Stimulated activated CD4-positive, alpha-beta T cell treated with anti-CD3 and anti-CD28 coated beads, TNF-alpha, amount 100 ng/mL, for 24 hours (primary cell): ENCODE measurements around the gene RARB.

ENCODE experiments used
- DNase-seq, 3 experiments: peaks; one replicate each; pipeline ENCODE4 v3.0.0-alpha.2; 2020; ENCODE audit warnings: low read depth in 3 of 3

The RARB gene

DNA sequence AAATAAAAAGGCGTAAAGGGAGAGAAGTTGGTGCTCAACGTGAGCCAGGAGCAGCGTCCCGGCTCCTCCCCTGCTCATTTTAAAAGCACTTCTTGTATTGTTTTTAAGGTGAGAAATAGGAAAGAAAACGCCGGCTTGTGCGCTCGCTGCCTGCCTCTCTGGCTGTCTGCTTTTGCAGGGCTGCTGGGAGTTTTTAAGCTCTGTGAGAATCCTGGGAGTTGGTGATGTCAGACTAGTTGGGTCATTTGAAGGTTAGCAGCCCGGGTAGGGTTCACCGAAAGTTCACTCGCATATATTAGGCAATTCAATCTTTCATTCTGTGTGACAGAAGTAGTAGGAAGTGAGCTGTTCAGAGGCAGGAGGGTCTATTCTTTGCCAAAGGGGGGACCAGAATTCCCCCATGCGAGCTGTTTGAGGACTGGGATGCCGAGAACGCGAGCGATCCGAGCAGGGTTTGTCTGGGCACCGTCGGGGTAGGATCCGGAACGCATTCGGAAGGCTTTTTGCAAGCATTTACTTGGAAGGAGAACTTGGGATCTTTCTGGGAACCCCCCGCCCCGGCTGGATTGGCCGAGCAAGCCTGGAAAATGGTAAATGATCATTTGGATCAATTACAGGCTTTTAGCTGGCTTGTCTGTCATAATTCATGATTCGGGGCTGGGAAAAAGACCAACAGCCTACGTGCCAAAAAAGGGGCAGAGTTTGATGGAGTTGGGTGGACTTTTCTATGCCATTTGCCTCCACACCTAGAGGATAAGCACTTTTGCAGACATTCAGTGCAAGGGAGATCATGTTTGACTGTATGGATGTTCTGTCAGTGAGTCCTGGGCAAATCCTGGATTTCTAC lies at the start of gene RARB:
TSS of gene RARB (plus strand) at position 322 of the 847 bp plus-strand sequence. CDS start at position 791, 469 bp downstream.
- DNase-seq = no peak

DNA sequence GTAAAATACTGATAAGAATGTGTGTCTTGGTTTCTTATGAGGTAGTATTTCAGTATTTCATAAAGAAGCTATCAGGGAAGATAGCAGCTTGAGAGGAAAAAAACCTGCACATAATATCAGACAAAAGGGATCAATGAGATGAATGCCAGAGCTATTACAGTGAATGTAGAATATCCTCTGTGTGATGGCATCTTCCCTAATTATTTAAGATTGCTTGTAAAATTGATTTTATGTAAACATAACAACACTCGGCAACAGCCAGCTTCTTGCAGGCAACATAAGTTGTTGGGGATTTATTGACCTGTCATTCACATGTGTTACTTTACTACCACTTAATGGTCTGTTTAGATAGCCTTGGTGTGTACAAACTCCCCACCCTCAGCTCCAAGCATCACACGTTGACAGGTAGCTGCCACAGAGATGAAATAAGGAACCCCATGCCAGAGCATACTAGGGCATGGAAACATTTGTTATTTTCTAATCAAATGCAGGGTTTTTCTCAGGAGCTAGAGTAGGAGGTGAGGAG lies 49.2 kb upstream of the RARB start:
- DNase-seq = no peak

DNA sequence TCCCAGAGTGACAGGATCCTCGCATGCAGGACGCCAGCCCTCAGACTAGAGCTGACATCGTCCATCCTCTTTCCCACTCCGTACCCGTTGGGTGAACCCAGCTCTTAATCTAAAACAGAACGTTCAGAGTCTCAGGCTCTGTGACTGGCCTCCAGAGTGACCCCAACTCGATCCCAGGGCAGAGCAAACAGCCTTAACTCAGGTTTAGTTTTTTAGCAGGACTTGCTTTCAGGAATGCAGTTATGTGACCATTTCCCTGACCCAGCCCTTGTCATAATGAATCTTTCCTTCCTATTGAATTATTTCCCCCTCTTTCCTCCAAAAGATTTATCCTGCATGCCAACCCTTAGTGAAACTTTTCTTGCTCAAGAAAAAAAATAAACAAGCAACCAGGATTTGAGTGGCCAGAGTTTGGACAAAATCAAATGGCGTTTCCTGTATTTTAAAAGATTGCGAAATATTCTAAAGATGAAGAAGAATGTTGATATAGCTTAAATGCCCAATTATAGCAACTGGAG lies 47.8 kb upstream of the RARB start:
- no peak for DNase-seq

DNA sequence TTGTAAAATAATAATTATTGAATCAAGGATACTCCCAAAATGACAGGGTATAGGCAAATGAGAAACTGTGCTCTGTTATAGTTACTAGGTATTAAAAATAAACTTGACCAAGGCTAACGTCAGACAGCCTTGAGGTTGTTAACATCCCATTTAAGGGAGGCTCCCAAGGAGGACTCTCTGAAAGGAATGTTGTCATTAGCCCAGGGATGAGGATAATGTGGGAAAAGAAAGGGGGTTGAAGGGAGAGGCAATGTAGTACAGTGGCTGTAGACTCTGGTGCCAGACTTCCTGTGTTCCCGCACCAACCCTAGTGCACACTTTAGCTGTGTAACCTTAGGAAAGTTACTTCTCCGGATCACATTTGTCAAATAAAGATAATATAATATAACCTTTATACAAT lies 47.0 kb upstream of the RARB start:
- DNase-seq = no peak

DNA sequence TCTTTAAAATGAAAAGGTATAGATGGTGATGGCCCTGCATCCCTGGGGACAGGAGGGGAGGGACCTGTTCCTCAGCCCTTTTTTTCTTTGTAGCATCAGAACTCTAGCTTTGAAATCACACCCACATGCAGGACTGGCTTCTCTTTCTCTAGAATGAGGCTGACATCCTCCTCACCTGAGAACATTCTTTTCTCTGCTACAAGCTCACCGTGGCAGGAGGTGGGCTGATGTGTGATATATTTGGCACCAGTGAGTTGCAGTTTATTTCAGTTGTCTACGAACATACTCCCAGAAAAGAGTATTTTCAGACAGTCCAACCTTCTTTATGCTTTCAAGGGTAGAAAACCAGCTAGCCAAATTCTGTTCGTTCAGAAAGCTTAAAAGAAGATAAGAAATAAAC lies 43.6 kb upstream of the RARB start:
- DNase-seq = no peak

DNA sequence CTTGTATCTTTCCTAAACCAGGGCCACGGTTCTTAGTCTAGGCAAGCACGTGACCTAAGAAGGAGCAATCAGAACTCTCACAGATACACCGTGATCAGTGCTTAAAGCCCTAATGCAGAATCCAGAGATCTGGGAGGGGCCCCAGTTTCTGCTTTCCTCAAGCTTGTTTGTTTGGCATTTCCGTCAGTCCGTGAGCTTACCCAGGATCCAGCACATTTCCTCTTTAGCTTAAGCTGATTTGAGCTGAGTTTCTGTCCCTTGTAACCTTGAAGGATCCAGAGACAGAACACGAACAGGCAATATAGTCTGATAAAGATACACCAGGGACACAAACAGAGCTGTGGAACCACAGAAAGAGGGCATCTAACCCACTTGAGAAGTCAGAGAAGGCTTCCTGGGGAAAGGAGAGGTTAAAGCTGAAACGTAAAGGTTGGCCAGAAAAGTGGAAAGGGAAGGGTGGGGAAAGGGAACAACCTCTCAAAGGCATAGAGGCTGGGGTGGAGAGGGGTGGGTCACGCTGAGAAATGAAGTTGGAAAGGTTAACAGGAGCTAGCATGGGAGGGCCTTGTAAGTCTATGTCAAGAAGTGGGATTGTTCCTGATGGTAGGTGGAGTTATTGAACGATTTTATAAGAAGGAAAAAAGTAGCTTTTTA lies 42.1 kb upstream of the RARB start:
- DNase-seq = no peak

DNA sequence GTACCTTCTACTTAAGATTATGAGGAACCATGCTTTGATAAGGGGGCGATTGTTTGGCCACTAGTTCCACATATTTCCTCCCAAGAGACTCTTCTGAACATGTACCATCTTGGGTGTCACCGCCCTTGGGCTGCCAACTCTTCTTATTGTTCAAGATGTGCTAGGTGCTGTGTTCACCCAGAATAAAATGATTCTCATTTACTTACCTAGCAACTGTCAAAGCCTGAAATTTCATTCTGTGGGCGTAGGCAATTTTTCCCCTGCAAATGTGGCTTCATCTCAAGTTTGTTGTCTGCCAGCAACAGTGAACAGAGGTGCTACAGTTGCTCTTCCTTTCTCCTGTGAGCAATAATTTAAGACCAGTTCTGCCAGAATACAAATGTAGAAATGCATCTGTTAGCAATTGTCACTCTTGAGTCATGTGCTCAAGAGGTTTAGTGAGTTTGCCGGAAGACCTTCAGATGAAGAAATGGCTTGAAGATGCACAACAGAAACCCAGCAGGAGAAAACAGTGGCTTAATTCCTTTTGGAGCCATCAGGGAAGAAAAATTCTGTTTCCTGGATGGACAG lies 41.3 kb upstream of the RARB start:
- DNase-seq = no peak

DNA sequence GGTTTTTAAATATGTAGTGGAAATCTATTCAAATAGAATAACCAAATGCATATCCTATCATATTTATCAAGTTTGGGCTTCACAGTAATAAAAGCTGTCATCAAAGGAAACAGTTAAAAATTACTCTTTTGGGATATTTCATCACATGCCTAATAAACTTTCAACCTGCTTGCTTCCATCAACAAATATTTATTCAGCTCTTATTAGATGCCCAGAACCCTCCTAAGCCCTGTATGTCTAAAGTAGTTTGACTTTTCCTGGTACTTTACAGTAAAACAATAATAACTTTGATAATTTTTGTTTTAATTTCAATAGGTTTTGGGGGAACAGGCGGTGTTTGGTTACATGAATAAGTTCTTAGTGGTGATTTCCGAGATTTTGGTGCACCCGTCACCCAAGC lies 37.5 kb upstream of the RARB start:
- no peak for DNase-seq

DNA sequence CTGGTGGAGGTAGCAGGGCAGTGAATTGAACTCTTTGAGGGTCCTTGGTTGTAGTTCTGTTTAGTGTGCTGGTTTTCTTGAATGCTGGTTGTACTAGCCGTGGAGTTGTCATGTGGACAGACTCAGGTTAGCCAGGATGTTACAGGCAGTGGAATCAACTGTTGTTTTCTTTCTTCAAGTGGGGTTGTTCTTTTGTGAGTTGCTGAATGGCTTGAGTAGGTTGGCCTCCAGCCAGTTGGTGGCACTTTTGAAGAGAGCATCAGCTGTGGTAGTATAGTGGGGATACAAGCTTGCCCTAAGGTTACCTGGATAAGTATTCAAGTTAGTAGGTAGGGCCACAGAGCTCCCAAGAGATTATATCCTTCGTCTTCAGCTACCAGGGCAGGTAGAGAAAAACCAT lies 31.8 kb upstream of the RARB start:
- no peak for DNase-seq

DNA sequence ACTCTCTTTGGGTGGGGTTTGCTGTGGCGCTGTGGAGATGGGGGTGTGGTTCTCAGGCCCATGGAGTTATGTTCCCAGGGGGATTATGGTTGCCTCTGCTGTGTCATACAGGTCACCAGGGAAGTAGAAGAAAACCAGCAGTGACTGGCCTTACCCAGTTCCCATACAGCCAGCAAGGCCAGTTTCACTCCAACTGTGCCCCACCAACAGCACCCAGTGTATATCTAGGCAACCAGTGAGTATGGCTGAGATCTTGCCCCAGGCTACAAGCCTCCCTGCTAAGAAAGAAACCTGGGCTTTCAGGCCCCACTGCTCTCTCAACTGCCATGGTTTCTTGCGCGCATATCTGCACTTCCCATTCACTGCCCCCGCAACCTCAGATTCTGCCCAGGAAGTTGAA lies 31.4 kb upstream of the RARB start:
- DNase-seq = no peak

DNA sequence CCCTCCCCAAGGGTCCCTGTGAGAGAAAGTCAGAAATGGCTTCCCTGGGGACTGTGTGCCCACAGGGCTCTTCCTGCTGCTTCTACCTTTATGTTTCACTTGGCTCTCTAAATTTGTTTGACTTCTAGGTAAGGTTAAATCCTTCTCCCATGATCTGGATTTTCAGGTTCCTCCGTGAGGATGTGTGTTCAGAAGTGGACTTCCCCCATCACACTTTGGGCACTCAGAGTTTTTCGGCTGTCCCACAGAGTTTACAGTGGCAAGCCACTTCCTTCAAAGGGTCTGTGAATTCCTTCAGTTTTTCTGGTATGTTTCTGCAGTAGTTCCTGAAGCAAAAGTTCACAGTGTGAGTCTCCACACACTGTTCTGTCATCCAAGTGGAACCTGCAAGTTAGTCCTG lies 30.9 kb upstream of the RARB start:
- DNase-seq = no peak

DNA sequence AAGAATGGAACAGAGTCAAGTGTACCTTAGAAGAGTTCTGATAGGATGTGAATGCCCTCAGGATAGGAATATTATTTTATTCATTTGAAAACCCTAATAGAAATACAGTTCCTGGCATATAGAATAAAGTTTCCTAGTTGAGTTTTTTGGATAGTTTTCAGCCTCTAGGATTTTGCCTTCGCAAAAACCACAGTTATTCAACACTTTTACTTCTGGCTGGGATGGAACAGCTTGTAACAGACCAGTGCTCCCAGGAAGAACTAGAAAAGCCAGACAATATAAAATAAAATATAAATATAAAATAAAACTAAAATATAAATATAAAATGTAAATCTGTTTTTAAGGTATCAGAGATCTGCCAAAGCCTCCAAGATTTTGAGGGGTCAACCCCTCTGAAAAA lies 27.5 kb upstream of the RARB start:
- no peak for DNase-seq

DNA sequence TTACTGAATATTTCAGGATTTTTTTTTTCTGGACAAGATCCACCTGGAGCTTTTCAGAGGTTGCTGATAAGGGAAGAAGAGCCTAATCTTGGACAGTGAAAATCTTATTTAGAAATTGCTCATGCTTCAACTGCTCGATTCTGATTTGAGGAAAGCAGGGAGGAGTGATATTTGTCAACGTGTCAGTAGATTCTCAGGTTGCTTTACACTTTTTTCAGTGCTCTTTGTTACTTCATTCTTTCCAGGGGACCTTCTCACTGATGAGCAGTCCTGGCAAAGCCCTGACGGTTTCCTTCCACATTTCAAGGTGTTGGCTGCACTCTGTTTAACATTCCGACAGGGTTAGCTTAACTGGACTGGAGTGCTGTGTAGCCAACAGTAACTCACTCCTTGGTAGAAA lies 24.1 kb upstream of the RARB start:
- no peak for DNase-seq

DNA sequence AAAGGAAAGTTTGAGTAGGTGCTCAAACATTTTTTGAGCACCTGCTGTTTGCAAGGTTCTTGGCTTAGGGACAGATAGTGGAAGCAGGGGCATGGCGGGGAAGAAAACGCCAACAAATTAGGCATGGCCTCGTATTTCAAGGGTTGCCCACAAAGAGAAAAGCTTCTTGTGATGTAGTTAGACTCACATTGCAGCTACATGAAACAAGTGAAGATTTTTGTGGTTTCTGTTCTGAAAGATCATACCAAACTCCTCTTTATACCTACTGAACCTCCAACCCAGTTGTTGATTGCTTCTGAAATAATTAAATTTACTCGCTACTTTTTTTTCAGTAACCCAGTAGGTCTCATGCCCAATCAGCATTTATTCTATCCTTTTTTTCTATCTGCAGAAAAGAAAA lies 23.5 kb upstream of the RARB start:
- no peak for DNase-seq

DNA sequence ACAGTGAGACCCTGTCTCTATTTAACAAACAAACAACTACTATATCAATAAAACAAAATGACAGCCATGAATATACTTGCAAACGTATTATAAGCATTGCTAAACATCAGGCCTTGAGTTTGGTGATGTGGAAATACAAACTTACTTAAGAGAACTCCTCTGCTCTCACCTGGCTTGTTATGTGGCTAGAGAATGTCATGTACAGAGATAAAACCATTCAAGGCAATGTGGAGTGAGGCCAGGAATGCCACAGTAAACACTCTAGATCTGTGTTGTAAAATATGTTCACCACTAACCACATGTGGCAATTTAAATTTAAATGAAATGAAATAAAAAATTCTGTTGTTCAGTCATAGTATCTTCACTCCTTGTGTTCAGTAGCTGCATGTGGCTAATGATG lies 22.7 kb upstream of the RARB start:
- no peak for DNase-seq

DNA sequence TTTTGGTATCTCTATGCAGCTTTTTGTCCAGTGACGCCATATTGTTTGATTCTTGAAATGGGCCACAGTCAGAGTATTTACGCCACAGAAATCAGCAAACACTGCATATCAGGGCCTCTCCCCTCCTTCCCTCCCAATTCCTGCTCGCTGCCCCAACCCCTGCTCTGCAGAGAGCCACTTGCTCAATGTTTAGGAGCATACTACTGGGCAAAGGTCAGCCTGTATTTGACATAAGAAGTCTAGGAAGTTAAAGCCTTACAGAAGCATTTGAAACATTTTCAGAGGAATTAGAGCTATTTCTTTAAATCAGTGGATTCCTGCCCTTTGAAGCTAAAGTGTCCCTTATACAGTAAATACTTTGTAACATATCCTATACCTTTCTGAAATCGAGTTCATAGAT lies 17.4 kb upstream of the RARB start:
- no peak for DNase-seq

DNA sequence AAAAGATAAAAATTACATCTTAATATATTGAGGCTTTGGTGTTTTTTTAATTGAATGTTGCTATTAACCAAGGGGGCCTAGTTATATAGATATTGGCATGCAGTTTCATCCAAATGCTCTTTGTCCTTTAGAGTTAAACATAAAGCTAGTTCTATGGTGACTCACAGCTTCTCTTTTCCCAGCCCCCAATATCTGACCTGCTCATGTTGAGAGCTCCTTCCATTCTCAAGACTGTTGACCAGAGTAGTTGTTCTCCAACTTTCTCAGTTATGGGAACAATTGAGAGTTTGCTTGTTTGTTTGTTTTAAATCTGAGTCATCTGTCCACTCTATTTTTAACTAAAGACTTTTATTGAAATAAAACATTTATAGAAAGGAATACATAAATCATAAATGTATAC lies 15.8 kb upstream of the RARB start:
- DNase-seq = no peak

DNA sequence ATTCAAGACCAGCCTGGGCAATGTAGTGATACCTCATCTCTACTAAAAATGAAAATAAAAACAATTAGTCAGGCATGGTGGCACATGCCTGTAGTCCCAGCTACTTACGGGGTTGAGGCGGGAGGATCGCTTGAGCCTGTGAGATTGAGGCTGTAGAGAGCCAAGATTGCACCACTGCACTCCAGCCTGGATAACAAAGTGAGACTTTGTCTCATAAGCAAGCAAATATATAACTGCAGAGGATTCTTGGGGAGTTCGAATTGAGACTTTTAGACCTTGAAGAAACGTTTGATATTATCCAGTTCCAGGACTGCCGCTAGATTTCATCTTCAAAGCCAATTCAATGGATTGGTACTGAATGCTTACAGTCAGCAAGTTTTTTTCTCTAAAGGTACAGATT lies 11.9 kb upstream of the RARB start:
- DNase-seq = no peak

DNA sequence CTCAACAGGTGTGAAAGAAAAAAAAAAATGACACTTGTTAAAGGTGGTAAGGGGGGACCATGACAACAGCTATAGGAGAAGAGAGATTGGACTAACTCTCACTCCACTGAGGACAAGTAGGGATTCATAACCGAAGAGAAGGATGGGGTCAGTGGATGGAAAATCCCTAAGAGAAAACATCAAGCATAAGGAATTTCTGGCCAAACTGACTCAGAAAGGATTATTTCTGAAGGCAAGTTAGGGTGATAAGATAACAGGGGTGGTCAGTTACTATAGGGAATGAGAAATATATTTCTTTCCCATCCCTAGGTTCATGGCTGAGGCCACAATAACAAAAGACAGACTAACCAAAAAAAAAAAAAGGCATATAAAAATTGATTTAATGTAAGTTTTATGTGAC lies 9.5 kb upstream of the RARB start:
- no peak for DNase-seq

DNA sequence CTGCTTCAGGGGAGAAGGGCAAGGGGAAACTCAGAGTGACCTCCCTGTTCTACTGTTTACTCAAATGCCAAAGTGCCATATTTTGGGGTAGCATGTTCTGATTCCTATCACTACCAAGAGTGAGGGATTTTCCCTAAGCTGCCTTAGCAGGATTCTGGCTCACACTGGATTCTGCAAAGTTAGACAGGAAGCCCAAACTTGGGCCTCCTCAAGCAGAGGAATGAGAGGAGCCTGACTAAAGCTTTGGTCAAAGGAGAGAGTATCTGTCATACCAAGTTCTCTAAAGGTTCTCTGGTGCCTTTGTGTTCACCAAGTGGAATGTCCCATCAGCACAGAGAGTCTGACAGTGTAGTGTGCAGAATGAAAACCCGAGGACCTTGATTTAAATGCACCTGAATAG lies 8.8 kb upstream of the RARB start:
- DNase-seq = no peak

DNA sequence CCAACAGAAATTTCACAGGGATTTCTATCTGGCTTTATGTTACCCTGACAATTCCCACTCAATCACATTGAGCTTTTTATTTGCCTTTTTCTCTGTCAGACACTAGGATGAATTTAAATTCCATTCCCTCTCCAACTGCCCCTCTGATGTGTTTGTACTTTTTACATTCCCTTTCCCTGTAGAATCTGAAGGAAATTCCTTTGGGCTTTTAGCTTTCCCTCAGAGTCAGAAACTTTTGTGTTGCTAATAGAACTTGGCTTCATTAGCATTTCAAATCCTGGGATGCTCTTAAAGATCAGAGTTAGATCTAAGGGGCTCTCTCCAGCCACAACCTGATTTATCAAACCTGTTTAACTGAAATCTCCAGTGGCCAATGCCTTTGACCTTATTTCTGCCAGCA lies 7.9 kb upstream of the RARB start:
- DNase-seq = no peak

DNA sequence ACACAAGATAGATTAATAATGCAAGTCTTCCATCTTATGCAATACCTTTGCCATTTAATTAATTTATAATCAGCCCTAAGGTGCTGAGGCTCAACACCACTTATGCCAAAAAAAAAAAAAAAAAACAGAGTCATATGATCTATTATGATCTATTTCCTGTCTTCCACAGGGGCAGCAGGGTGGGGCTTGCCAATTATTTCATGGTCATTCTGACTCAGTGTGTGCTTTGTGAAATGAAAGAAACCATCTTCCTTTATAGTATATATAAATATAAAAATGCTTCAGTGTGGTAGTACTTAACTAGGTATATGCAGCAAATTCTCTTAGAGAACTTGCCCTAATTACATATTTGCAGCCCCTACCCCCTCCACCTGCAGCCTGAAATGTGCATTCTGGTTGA lies 7.2 kb upstream of the RARB start:
- DNase-seq = no peak

DNA sequence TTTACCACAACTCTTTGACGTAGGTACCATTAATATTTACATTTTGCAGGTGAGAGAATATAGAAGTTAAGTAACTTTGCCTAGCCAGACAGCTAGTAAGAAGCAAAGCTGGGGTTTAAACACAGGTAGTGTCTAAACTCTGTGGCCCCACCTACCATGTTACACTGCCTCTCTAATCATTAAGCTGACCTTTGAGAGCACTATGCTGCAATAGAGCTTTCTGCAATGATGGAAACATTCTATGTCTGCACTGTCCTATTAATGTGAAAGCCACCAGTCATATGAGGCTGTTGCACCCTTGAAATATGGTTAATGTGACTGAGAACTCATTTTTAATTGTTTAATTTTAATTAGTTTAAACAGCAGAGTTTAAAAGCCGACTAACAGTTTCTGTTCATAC lies 6.3 kb upstream of the RARB start:
- no peak for DNase-seq
